OCI-LY1 (cell line): ENCODE measurements around the gene ELAC2.

ENCODE experiments used
- H2AFZ ChIP-seq: fragments of 200-600 bp; sonication (generic), shearing (Covaris generic); 2 replicates; pipeline ENCODE4 v1.6.0; 2014; ENCODE audit warnings: antibody characterized with exemption, mild to moderate bottlenecking, low read length
- H3F3A ChIP-seq: fragments of 200-600 bp; sonication (generic), shearing (Covaris generic); 2 replicates; pipeline ENCODE4 v1.6.0; 2014; ENCODE audit warnings: mild to moderate bottlenecking, antibody characterized with exemption, low read length, moderate library complexity; ENCODE audit not compliant: insufficient read depth
- H3K27ac ChIP-seq: fragments of 200-600 bp; sonication (generic); 2 replicates; pipeline ENCODE4 v1.5.1; 2014; ENCODE audit warnings: low read length, mixed run types, mild to moderate bottlenecking, low read depth; ENCODE audit not compliant: poor library complexity, severe bottlenecking
- H3K27me3 ChIP-seq: fragments of 200-600 bp; sonication (generic); 2 replicates; pipeline ENCODE4 v1.6.0; 2014; ENCODE audit warnings: antibody characterized with exemption, mild to moderate bottlenecking, low read length, moderate library complexity; ENCODE audit not compliant: insufficient read depth
- H3K36me3 ChIP-seq: fragments of 200-600 bp; sonication (generic); 2 replicates; pipeline ENCODE4 v1.6.1; 2014; ENCODE audit warnings: mild to moderate bottlenecking, antibody characterized with exemption, low read length, moderate library complexity, mixed read lengths; ENCODE audit not compliant: insufficient read depth
- H3K4me1 ChIP-seq: fragments of 200-600 bp; sonication (generic); 2 replicates; pipeline ENCODE4 v1.5.1; 2014; ENCODE audit warnings: mild to moderate bottlenecking, low read length, moderate library complexity; ENCODE audit not compliant: insufficient read depth, severe bottlenecking
- H3K4me2 ChIP-seq: fragments of 200-600 bp; sonication (generic), shearing (Covaris generic); 2 replicates; pipeline ENCODE4 v1.6.1; 2014; ENCODE audit warnings: low read length
- H3K4me3 ChIP-seq: fragments of 200-600 bp; sonication (generic); 2 replicates; pipeline ENCODE4 v1.5.1; 2014; ENCODE audit warnings: low read length, low read depth, mild to moderate bottlenecking, mixed read lengths; ENCODE audit not compliant: poor library complexity, severe bottlenecking
- H3K79me2 ChIP-seq: fragments of 200-600 bp; shearing (Covaris generic); 2 replicates; pipeline ENCODE4 v1.6.1; 2016; ENCODE audit warnings: mixed run types, low read length, mixed read lengths; ENCODE audit not compliant: insufficient read depth
- H3K9ac ChIP-seq: fragments of 200-600 bp; sonication (generic), shearing (Covaris generic); 2 replicates; pipeline ENCODE4 v1.6.1; 2014; ENCODE audit warnings: mild to moderate bottlenecking, low read length, mixed read lengths
- H3K9me2 ChIP-seq: fragments of 200-600 bp; sonication (generic), shearing (Covaris generic); 2 replicates; pipeline ENCODE4 v1.6.1; 2014; ENCODE audit warnings: low read depth, mild to moderate bottlenecking, low read length, mixed read lengths
- H3K9me3 ChIP-seq: fragments of 200-600 bp; shearing (Covaris generic); 2 replicates; pipeline ENCODE4 v1.6.1; 2014; ENCODE audit warnings: low read length, mixed read lengths
- H4K20me1 ChIP-seq: fragments of 200-600 bp; sonication (generic), shearing (Covaris generic); 2 replicates; pipeline ENCODE4 v1.6.0; 2016; ENCODE audit warnings: mild to moderate bottlenecking, low read length; ENCODE audit not compliant: insufficient read depth
- CTCF ChIP-seq: fragments of 200-600 bp; sonication (generic), shearing (Covaris generic); IDR thresholded peaks from 2 replicates; pipeline ENCODE4 v1.5.1; 2017; ENCODE audit warnings: mild to moderate bottlenecking, antibody characterized with exemption, low read length, moderate library complexity, mixed read lengths
- EZH2 ChIP-seq: fragments of 200-600 bp; sonication (generic), shearing (Covaris generic); IDR thresholded peaks from 2 replicates; pipeline ENCODE4 v1.8.0; 2017; ENCODE audit warnings: borderline replicate concordance, mixed run types, mild to moderate bottlenecking, antibody characterized with exemption, low read length, moderate library complexity, mixed read lengths

ELAC2 gene

GRCh38 chr17:12996941-12997340 is 20.9 kb downstream of the ELAC2 start:
- H3K27me3 ChIP-seq = no peaks in the 10 kb centered on the region
- peaks cover 98% of the 10 kb centered on the region for H3K36me3 ChIP-seq
- no peaks in the 10 kb centered on the region for H4K20me1 ChIP-seq
- H3K9me3 ChIP-seq = no peaks in the 10 kb centered on the region
- H3K27ac ChIP-seq = no peak overlapping the region
- no peak overlapping the region for H3K9ac ChIP-seq
- no peaks in the 10 kb centered on the region for H3K79me2 ChIP-seq
- TF ChIP-seq CTCF = no peak
- H3F3A ChIP-seq = no peaks in the 10 kb centered on the region
- H3K4me1 ChIP-seq = no peaks in the 10 kb centered on the region
- no peaks in the 10 kb centered on the region for H3K9me2 ChIP-seq
- no peak overlapping the region for H3K4me2 ChIP-seq
- H3K4me3 ChIP-seq = no peak overlapping the region
- no peak overlapping the region for H2AFZ ChIP-seq

GRCh38 chr17:12996357-12996756 is 21.5 kb downstream of the ELAC2 start:
- no peak overlapping the region for H3K9ac ChIP-seq
- H3K27me3 ChIP-seq = no peaks in the 10 kb centered on the region
- H3K9me2 ChIP-seq = no peaks in the 10 kb centered on the region
- no peaks in the 10 kb centered on the region for H4K20me1 ChIP-seq
- no peaks in the 10 kb centered on the region for H3K9me3 ChIP-seq
- no peaks in the 10 kb centered on the region for H3K4me1 ChIP-seq
- H3K4me2 ChIP-seq = no peak overlapping the region
- H2AFZ ChIP-seq = no peak overlapping the region
- no peaks in the 10 kb centered on the region for H3F3A ChIP-seq
- TF ChIP-seq CTCF (no peak), EZH2 (no peak)
- H3K79me2 ChIP-seq = no peaks in the 10 kb centered on the region
- H3K36me3 ChIP-seq = peaks cover 98% of the 10 kb centered on the region
- H3K27ac ChIP-seq = no peak overlapping the region
- no peak overlapping the region for H3K4me3 ChIP-seq

- Histone ChIP-seq H3K36me3 (peaks cover 98% of the 10 kb centered on the region), H3K4me3 (no peak overlapping the region), H3K27ac (no peak overlapping the region)
Measured at GRCh38 chr17:12995896-12996295, 21.9 kb downstream of the ELAC2 start.

More at GRCh38 chr17:12995896-12996295, 21.9 kb downstream of the ELAC2 start:
- Histone ChIP-seq H3K9ac (no peak overlapping the region), H3K9me3 (no peaks in the 10 kb centered on the region), H2AFZ (no peak overlapping the region), H3K79me2 (no peaks in the 10 kb centered on the region), H3F3A (no peaks in the 10 kb centered on the region), H3K9me2 (no peaks in the 10 kb centered on the region), H3K27me3 (no peaks in the 10 kb centered on the region), H3K4me1 (no peaks in the 10 kb centered on the region), H4K20me1 (no peaks in the 10 kb centered on the region), H3K4me2 (no peak overlapping the region)
- no peak for TF ChIP-seq EZH2
- TF ChIP-seq CTCF = no peak
